GM12878 (cell line): ENCODE results near the gene ANK3.

ENCODE experiments used
- EP300 ChIP-seq, 2 experiments: fragments of 150-350 bp in 1 of 2; IDR thresholded peaks; 2 replicates each; pipeline ENCODE4 v1.6.1; 2011 to 2012; ENCODE audit warnings: low read depth in 2 of 2, low read length in 2 of 2, borderline replicate concordance in 1 of 2, improper control_type of control experiment in 1 of 2, inconsistent platforms in 1 of 2; ENCODE audit not compliant: control insufficient read depth in 1 of 2
- ETV6 ChIP-seq, 2 experiments: fragments of 450-650 bp in 1 of 2; IDR thresholded peaks in 1 of 2; conservative IDR thresholded peaks in 1 of 2; 2 replicates each; pipeline ENCODE4 v1.6.1; 2014; ENCODE audit warnings: antibody characterized with exemption in 1 of 2, borderline replicate concordance in 1 of 2, low read depth in 1 of 2, mild to moderate bottlenecking in 1 of 2, moderate library complexity in 1 of 2
- HDAC2 ChIP-seq: fragments of 200-600 bp; sonication (generic); IDR thresholded peaks from 2 replicates; pipeline ENCODE4 v1.6.1; 2017
- IRF4 ChIP-seq: IDR thresholded peaks from 2 replicates; pipeline ENCODE4 v1.6.1; 2011; ENCODE audit warnings: low read depth, low read length
- MTA2 ChIP-seq: fragments of 450-650 bp; IDR thresholded peaks from 2 replicates; pipeline ENCODE4 v1.6.1; 2016; ENCODE audit warnings: low read depth, mild to moderate bottlenecking, moderate library complexity
- MYC ChIP-seq: IDR thresholded peaks from 2 replicates; pipeline ENCODE4 v1.6.1; 2011; ENCODE audit warnings: mild to moderate bottlenecking, low read length, moderate library complexity, inconsistent platforms; ENCODE audit not compliant: insufficient read depth, insufficient replicate concordance, insufficient read length, severe bottlenecking
- NR2C2 ChIP-seq: IDR thresholded peaks from 2 replicates; pipeline ENCODE4 v1.6.1; 2011; ENCODE audit warnings: borderline replicate concordance, low read depth; ENCODE audit not compliant: control insufficient read depth, insufficient read length
- PBX3 ChIP-seq: IDR thresholded peaks from 2 replicates; pipeline ENCODE4 v1.6.1; 2011; ENCODE audit warnings: mild to moderate bottlenecking, low read depth, low read length, moderate library complexity; ENCODE audit not compliant: insufficient replicate concordance
- POLR2A ChIP-seq: IDR thresholded peaks from 2 replicates; pipeline ENCODE4 v1.6.1; 2011; ENCODE audit warnings: low read depth, mild to moderate bottlenecking, low read length
- POLR2AphosphoS5 ChIP-seq: IDR thresholded peaks from 2 replicates; pipeline ENCODE4 v1.6.1; 2011; ENCODE audit warnings: mild to moderate bottlenecking, low read length, inconsistent platforms
- SMAD1 ChIP-seq: fragments of 450-650 bp; IDR thresholded peaks from 2 replicates; pipeline ENCODE4 v1.6.1; 2018; ENCODE audit warnings: mild to moderate bottlenecking, low read depth; ENCODE audit not compliant: partially characterized antibody
- ZNF622 ChIP-seq: fragments of 450-650 bp; IDR thresholded peaks from 2 replicates; pipeline ENCODE4 v1.6.1; 2017; ENCODE audit warnings: mild to moderate bottlenecking, inconsistent platforms
- TF ChIP-seq, protein P1 (sequence below), 3 experiments: IDR thresholded peaks in 2 of 3; conservative IDR thresholded peaks in 1 of 3; 2 replicates each; pipeline ENCODE4 v1.5.1; 2011; ENCODE audit warnings: low read depth in 3 of 3, low read length in 3 of 3, mild to moderate bottlenecking in 3 of 3, control low read depth in 2 of 3, moderate library complexity in 2 of 3, inconsistent platforms in 1 of 3, mixed read lengths in 1 of 3; ENCODE audit not compliant: control insufficient read depth in 2 of 3, insufficient read depth in 1 of 3; ENCODE audit errors: extremely low read depth in 1 of 3

GRCh38 chr10:60041489-60042133 is 348.1 kb downstream of the ANK3 start:
- TF ChIP-seq ETV6 (conservative IDR thresholded peaks at IDR 0.05 in 1 of 2, IDR thresholded peaks at IDR 0.05 in 1 of 2; ENCODE audit: borderline replicate concordance in 1 of 2, low read depth in 1 of 2) (no peak), ZNF622 (no peak), POLR2AphosphoS5 (no peak), IRF4 (no peak), MTA2 (no peak), POLR2A (no peak), EP300 (IDR thresholded peaks at IDR 0.05; ENCODE audit: borderline replicate concordance in 1 of 2, control insufficient read depth in 1 of 2, low read depth in 2 of 2, low read length in 2 of 2) (no peak), SMAD1 (no peak), HDAC2 (no peak), MYC (no peak), PBX3 (no peak), NR2C2 (no peak)
- TF ChIP-seq, protein P1, sequence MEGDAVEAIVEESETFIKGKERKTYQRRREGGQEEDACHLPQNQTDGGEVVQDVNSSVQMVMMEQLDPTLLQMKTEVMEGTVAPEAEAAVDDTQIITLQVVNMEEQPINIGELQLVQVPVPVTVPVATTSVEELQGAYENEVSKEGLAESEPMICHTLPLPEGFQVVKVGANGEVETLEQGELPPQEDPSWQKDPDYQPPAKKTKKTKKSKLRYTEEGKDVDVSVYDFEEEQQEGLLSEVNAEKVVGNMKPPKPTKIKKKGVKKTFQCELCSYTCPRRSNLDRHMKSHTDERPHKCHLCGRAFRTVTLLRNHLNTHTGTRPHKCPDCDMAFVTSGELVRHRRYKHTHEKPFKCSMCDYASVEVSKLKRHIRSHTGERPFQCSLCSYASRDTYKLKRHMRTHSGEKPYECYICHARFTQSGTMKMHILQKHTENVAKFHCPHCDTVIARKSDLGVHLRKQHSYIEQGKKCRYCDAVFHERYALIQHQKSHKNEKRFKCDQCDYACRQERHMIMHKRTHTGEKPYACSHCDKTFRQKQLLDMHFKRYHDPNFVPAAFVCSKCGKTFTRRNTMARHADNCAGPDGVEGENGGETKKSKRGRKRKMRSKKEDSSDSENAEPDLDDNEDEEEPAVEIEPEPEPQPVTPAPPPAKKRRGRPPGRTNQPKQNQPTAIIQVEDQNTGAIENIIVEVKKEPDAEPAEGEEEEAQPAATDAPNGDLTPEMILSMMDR (IDR thresholded peaks at IDR 0.05 in 2 of 3, conservative IDR thresholded peaks at IDR 0.05 in 1 of 3; ENCODE audit: control insufficient read depth in 2 of 3, extremely low read depth in 1 of 3, insufficient read depth in 1 of 3, low read depth in 3 of 3, low read length in 3 of 3): no peak
